GM18858 (cell line): ENCODE measurements around the gene TPST2.

ENCODE experiments used
- ATAC-seq: cut with Tn5 transposase; IDR thresholded peaks from one replicate; pipeline ENCODE4 v1.9.1; 2021; ENCODE audit not compliant: unreplicated experiment

The TPST2 gene

GRCh38 chr22:26581026-26581425 lies 8.9 kb downstream of the TPST2 start:
- ATAC-seq = no peak

- no peak for ATAC-seq
Observed at GRCh38 chr22:26580240-26580962, 9.5 kb downstream of the TPST2 start.

- no peak for ATAC-seq
Observed at GRCh38 chr22:26579331-26579886, 10.5 kb downstream of the TPST2 start.

- ATAC-seq = no peak
Observed at GRCh38 chr22:26577081-26577480, 12.9 kb downstream of the TPST2 start.

GRCh38 chr22:26576026-26576680 lies 13.8 kb downstream of the TPST2 start:
- no peak for ATAC-seq

- ATAC-seq = no peak
Observed at GRCh38 chr22:26574001-26574723, 15.8 kb downstream of the TPST2 start.

DNA sequence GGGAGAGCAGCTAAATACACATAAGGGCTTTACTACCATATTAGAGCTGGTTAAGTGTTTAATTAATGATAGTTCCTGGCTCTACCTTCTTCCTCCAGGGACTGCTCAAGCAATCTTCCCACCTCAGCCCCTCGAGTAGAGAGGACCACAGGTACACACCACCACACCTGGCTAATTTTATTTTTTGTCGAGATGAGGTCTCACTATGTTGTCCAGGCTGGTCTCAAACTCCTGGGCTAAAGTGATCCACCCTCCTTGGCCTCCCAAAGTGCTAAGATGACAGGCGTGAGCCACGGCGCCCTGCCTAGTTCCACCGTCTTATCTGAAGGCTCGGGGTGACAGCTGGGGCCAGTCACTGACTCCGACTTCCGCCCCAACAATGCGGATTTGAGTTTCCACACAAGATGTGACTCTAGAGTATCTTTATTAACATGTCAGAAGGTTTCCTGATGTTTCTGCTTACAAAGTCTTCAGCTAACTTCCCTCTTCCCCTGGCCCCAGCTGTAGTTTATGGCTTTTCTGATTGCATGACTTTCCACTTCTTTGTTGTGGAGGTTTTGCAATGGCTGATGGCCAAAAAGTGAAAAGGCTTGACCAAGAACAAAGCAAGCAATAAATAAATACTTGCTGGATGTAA lies 16.8 kb downstream of the TPST2 start:
- ATAC-seq = no peak

GRCh38 chr22:26570864-26571525 lies 18.9 kb downstream of the TPST2 start:
- no peak for ATAC-seq

- no peak for ATAC-seq
Observed at GRCh38 chr22:26570115-26570514, 19.8 kb downstream of the TPST2 start.

DNA sequence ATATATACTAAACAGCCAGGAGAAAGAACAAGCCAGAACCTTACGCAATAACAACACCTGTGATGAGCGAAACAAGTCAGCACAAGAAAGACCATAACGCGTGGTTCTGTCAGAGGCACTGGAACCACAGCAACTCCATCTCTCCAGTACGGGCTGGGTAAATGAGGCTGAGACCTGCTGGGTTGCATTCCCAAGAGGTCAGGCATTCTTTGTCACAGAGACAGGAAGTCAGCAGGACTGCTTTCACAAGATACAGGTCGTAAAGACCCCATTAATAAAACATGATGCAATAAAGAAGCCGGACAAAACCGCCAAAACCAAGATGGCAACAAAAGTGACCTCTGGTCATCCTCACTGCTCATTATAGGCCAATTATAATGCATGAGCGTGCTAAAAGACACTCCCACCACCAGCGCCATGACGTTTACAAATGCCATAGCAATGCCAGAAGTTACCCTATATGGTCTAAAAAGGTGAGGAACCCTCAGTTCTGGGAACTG lies 21.7 kb downstream of the TPST2 start:
- ATAC-seq = no peak

DNA sequence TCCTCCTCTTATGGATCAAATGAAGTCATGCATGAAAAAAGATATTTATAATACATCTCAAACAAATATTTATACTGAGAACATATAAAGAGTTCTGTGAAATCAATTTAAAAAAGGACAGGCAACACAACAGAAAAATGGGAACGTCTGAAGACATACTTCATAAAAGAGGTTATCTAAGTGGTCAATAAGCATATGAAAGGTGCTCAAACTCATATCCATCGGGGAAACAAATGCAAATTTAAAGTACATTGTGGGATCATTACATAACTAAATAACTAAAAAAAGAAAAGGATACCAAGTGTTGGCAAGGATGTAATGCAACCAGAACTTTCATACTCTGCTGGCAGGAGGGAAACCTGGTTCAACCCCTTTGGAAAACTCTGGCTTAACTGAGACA lies 22.3 kb downstream of the TPST2 start:
- no peak for ATAC-seq

GRCh38 chr22:26566994-26567393 lies 22.9 kb downstream of the TPST2 start:
- no peak for ATAC-seq

GRCh38 chr22:26565889-26566288 lies 24.0 kb downstream of the TPST2 start:
- ATAC-seq = no peak

DNA sequence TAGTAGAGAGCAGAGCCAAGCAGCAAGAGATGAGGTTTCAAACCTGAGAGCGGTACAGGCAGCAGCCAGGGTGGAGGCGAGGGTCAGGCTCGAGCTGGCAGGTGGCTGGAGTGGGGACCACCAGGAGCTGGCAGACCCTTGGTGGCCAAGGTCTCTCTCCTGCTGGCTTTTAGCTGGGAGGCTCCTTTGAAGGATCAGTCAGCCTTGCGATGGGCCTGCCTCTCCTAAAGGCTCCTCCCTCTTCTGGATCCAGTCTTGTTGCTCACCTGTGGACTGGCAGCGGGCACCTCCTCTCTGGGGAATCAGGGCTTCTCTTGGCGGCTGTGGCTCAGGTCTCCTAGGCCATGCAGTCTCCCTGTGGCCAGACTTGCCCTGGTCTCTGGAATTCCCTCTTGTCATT lies 24.8 kb downstream of the TPST2 start:
- no peak for ATAC-seq

- ATAC-seq = no peak
Observed at GRCh38 chr22:26564672-26565071, 25.3 kb downstream of the TPST2 start.

DNA sequence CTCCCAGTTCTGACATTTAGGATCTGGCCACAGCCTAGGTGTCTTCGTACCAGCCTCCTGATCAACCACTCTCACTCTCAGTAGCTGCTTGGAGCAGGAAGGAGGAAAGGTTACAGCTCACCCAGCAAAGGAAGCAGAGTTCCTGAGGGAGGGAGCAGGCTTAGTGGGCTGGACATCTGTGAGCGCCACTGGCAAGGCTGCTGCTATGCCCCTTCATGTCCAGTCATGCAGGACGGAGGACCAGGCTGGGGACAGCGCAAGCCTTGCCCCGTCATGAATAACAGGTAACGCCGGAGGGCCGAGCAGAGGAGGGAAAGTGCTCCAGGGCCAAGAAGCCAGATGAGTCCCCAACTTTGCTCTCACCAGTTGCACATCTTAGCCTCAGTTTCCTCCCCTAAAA lies 25.8 kb downstream of the TPST2 start:
- ATAC-seq = no peak

DNA sequence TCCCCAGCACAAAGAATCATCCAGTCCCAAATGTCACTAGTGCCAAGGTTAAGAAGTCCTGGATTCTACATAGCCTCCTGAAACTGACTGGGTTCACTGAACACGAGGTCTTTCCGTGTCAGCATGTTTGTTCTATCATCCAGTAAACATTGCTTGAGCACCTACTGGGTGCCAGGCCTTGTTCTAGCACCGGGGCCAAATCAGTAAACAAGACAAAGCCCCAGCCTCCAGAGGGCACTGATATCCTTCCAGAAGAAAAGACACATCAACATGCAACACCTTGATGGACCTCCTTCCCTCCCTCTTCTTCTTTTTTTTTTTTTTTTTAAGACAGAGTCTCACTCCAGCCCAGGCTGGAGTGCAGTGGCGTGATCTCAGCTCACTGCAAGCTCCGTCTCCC lies 26.9 kb downstream of the TPST2 start:
- ATAC-seq = no peak

- ATAC-seq = no peak
Observed at GRCh38 chr22:26561756-26562417, 28.0 kb downstream of the TPST2 start.

DNA sequence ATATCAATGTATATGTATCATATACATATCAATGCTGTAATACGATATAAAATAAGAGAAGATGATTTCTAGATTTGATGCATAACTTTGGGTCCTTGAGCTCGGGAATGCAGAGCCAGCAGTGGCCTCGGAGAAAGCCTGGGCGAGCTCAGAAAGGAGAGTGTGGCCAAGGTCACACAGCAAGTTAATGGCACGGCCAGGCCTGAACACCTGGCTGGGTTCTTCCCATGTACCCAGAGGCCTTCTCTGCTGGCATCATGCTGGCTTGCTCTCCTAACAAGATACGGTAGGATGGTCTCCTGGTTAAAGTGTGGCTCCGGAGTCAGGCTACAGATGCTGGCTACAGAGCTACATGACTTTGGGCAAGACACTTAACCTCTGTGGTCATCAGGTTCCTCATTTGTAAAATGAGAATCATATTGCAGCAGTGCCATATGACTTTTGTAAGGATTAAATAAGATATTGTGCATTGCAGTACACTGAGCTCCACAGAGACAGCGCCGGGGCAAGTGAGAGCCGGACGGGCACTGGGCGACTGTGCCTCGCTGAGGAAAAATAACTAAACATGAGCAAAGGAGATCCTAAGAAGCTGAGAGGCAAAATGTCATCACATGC lies 29.9 kb downstream of the TPST2 start:
- ATAC-seq = no peak
